ENCODE measurements around the gene CEP112.

GRCh38 chr17:66172691-66173223 is 19.2 kb downstream of the CEP112 start:
- TF ChIP-seq ZFP30 (CRISPR knock-in tag; IDR thresholded peaks at IDR 0.05) (no peak), TOX (CRISPR knock-in tag; IDR thresholded peaks at IDR 0.05; ENCODE audit: borderline replicate concordance) (no peak), TCF4 (CRISPR knock-in tag; IDR thresholded peaks at IDR 0.05; ENCODE audit: borderline replicate concordance) (no peak), ARNTL (CRISPR knock-in tag; IDR thresholded peaks at IDR 0.05; ENCODE audit: borderline replicate concordance, low read depth) (no peak)
